ENCODE data around the gene ANGPTL7.

GRCh38 chr1:11168731-11169130, 20.4 kb upstream of the ANGPTL7 start:
- TF ChIP-seq CTCF (IDR thresholded peaks at IDR 0.05) (no peak), POLR2A (IDR thresholded peaks at IDR 0.05) (no peak), EP300 (IDR thresholded peaks at IDR 0.05) (no peak), POLR2AphosphoS5 (IDR thresholded peaks at IDR 0.05) (no peak)

Measured in gastroesophageal sphincter (tissue), 3 donors.